HG02588 (cell line): Measurements from ENCODE around the gene ITFG1.
"Not testable (repeated sequence)": the region's sequence is repeated elsewhere in the genome, so short reads cannot be mapped to it uniquely, and the experiment has no call there.

Experiments
- ATAC-seq: cut with Tn5 transposase; IDR thresholded peaks from one replicate; pipeline ENCODE4 v1.9.1; 2021; ENCODE audit warnings: mild to moderate bottlenecking, moderate library complexity; ENCODE audit not compliant: unreplicated experiment

The ITFG1 gene

DNA sequence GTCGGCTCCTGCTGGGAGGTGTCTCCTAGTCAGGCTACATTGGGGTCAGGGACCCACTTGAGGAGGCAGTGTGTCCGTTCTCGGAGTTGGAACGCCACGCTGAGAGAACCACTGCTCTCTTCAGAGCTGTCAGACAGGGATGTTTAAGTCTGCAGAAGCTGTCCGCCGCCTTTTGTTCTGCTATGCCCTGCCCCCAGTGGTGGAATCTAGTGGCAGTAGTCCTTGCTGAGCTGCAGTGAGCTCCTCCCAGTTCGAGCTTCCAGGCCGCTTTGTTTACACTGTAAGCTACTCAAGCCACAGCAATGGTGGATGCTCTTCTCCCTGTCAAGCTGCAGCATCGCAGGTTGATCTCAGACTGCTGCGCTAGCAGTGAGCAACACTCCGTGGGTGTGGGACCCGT lies 36.0 kb downstream of the ITFG1 start:
- no peak for ATAC-seq

DNA sequence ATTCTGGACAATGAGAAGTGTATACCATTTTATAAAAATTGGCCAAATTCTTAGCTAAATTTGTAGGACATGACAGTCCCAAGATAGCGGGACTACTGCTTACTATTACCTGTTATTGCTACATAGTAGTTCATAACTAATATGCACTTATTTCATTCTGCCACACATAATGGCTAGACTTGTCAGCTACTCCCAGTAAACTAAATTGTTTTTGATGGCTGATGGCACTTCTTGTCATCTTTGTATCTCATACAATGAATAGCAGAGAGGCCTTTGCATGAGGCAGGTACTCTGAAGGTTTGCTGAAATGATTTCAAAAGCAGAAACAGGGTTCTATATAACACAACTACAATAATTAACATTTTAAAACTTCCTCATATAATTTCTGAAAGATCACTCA lies 44.0 kb downstream of the ITFG1 start:
- ATAC-seq, result no peak

DNA sequence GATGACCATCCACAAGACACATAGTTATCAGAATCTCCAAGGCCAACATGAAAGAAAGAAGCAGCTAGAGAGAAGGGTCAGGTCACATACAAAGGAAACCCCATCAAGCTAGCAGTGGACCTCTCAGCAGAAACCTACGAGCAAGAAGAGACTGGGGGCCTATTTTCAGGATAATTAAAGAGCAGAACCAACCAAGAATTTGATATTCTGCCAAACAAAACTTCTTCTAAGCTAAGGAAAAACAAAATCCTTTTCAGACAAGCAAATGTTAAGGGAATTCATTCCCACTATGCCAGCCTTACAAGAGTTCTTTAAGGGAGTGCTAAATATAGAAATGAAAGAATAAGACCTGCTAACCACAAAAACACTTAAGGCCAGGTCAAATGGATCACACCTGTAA lies 47.8 kb downstream of the ITFG1 start:
- ATAC-seq, result no peak

DNA sequence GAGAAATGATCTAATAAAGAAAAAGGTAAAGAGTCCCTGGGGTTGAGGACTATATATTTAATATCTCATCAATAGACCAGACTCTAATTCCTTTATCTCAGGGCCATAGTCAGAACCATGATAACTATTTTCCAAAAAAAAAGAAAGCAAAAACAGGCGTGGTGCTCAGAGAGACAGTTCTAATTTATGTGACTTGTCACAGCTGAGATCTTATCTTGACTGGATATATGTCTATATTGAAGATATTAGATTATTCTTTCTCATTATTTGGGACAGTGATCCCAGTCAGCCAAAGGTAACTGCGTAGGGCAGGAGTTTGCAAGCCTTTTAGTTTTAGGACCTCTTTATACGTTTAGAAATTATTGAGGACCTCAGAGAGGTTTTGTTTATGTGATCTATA lies 52.4 kb downstream of the ITFG1 start:
- ATAC-seq, result no peak

DNA sequence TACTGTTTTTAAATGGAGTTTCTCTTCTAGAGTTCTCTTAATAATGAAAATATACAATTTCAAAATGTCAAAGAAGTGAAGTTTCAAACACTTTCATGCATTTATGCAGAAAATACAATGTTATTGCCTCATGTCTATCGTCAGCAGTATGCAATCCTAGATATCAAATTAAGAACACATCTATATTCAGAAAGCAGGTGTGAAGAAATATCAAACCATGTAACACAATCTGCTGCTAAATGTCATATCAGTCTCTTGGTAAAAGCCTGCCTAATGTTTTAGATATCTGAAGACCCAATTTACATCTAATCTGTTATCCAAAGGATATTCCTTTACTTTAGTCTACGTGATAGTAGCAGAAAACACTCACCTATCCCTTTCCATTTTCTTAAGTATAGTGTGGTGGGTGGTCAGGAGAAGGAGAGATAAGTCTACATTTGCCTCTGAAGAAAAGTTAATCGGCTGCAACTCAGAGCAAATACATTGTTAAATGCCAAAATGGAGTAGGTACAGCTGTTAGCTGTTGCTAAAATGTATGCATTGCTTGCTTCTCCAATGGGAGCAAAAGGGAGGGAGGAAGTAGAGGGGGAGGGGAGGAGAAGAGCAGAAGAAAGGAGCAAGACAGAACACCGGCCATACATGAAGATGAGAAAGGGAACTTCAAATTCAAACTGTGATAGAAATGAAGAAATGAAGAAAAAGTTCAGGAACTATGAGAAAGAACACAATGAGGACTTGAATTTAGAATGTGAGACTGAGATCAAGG lies 64.9 kb downstream of the ITFG1 start:
- no peak for ATAC-seq

DNA sequence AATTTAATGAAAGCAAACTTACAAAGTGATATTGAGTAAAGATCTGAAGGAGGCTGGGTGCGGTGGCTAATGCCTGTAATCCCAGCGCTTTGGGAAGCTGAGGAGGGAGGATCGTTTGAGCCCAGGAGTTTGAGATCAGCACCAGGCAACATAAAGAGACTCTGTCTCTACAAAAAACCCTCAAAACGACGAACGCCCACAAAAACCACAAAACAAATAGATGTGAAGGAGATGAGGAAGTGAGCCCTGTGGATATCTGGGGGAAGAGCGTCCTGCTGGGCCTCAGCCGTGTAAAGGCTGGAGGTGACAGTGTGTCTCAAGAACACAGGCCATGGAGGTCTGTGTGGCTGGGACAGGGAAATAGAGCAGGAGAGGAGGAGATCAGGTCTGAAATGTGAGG lies 68.8 kb downstream of the ITFG1 start:
- ATAC-seq, result peak; percentile 88

DNA sequence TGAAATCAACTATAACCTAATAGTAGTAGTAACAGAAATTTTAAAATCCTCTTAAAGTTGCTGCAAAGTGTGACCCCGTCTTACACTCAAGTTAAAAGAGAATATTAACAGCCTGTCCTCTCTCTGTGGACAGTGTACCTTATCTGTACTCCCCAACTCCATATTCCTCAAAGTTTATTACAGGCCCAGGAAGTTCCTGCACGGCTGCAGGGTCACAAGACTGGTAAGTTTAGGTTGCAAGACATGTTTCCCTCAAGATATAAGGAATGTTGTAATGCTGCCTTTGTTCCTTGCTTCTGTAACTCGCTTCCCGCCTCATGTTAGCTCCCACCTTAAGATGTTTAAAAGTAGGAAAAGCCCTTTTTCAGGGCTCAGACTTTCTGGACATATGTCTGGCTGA lies 72.2 kb downstream of the ITFG1 start:
- ATAC-seq, result no peak

DNA sequence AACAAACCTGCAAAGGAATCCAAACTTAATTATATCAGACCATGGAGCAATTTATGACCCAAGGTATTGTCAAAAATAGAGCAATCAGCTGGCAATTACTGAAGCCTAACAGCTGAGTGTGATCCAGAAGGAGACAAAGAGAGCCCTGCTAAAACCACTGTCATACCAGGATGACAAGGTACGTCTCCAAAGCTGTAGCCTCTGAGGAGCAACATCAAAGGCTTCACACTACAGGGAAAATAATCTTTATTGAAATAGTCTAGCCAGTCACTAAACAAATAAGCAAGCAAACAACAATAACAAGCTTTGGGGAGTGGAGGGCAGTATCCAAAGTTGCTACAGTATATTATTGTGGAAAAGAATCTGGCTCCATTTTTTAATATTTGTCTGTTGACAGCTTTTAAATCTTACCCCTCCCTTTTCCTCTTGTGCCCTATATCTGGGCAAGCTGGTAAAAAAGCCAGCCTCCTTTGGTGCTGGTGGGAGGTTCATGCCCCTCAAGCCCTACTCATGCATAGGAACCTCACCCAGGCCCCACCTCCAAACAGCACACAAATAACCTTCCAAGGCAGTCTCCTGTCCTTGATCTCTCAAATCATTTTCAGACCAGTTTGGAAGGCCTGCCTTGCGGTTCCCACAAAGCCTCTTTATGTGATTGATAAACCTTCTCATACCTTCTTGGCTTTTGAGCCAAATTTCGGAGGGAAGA lies 73.7 kb downstream of the ITFG1 start:
- no peak for ATAC-seq

DNA sequence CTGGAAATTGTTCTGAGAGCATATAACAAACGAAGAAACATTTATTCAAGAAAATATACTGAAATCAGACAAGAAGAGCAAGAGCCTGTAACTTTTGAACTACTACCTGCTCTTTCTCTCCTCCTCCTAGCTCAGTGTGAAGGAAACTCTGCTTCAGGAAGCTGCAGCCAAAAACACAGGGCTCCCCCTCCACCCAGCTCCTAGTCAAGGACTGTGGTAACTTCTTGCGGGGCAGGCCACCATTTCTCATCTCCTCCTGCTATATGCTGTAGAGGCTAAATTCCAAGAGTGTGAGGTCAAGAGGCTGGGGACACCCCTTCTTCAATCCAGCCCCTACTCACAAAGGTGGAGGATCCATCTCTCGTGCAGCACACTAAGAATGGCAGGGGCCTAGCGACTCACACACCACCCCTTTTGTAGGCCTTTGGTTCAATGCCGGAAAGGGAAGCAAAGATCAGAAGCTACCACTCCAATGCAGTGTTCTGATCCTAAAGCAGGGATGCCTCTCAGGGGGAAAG lies 74.6 kb downstream of the ITFG1 start:
- no peak for ATAC-seq

DNA sequence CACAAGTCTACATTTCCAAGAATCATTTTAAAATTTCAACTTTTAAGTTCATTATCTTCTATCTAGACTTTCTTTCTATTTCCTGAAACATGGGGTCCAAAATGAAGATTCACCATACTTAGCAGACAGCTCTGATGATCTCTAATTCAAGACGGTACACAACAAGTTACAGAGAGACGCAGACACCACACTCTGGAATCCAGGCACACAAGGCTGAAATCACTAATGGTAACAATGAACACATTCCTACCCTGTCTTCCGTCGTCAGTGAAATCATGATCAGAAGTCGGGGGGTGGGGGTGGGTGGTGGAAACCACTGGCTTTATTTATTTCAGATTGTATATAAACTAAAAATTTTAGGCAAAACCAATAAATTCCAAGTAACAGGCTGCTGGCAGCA lies 78.5 kb downstream of the ITFG1 start:
- no peak for ATAC-seq

DNA sequence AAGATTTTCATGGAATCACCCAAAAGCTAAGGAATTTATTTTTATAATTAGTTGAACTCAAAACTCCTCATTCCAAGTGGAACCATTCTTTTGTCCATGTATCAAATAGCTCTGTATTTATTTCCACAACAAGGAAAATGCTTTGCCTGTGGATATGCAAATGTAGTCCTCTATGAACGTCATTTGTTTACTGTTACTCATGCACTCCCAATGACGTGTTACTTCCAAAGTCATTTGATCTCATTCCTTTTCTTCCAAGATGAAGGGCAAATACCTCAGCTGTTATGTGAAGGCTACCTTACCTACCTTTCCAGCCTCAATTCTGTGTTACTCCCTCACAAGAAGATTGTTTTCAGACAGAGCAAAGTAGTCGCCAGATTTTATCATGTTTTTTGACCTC lies 83.7 kb downstream of the ITFG1 start:
- ATAC-seq, result no peak

DNA sequence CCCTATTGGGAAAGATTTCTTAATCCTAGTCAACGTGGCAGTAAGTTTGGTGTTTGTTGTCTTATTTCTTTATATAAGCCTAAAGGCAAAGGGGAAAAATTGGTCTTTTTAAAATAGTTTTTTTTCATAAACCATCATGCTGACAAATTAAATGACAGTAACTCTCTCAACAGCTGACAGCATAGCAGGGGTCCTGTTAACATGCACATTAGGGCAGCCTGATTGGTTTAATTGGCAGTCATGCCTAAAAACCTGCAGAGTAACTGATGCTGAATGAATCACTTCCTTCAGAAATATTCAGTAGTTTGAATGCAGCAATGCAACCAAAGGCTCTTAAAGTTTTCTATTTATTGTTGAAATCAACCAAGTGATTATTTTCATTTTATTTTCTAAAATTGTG lies 85.4 kb downstream of the ITFG1 start:
- no peak for ATAC-seq

DNA sequence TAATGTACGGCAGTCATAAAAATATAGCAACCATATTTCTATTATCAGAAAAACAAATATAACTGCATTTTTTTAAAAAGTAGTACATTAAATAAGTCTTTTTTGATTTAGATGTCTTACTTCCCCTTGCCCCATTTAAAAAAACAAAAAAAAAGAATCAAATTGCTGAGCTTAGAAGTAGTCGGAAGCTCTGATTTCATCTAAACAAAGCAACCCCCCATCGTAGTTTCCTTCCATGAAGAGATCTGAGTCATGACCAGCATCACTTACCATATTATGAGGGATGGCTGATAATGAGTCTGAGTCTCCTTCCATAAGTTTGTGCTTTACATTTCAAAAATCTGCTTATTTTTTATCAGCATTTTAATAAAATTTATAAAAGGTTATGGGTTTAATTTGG lies 86.2 kb downstream of the ITFG1 start:
- no peak for ATAC-seq

DNA sequence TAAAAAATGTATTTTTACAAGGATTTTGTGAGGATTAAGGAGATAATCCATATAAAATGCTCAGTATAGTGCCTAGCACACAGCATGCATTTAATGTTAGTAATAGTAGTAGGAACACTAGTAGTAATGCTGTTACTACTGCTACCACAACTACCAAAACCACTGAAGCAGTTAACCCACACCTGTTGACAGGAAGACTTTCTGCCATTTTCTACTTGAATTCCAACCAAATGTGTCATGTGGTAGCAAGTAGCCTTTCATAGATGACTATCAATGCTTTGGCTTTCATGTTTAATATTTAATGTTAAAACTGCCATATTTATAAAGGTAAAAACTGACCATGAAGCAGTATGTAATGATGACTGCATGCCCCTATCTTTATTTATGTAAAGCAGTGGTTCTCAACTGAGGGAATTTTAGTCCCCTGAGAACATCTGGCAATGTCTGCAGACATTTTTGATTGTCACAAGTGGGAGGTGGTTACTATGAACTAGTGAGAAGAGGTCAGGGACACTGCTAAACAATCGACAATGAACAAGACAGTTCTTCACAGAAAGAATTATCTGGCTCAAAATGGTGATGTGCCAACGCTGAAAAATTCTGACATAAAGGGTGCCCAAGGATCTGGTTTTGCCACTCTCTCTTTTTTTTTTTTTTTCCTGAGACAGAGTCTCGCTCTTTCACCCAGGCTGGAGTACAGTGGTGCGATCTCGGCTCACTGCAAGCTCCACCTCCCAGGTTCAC lies 89.4 kb downstream of the ITFG1 start:
- ATAC-seq, result no peak

DNA sequence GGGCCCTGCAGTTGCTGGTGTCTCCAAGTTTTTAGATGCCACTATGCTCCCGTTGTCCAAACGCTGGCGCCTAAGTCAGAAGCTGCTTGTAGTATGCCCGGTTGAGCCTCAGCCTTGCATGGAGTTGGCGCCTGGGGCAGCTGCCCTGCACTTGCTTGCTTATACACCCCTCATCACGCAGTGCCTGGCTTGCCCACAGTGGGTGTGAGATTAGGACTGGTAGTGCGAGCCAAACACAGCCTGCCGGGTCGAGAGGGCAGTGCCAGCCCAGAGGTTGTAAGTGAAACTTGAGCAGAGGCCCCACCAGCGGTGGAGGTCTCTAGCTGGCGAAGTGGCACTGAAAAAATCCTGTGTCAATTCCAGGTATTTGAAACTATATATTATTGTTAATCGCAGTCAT lies 90.3 kb downstream of the ITFG1 start:
- no peak for ATAC-seq

DNA sequence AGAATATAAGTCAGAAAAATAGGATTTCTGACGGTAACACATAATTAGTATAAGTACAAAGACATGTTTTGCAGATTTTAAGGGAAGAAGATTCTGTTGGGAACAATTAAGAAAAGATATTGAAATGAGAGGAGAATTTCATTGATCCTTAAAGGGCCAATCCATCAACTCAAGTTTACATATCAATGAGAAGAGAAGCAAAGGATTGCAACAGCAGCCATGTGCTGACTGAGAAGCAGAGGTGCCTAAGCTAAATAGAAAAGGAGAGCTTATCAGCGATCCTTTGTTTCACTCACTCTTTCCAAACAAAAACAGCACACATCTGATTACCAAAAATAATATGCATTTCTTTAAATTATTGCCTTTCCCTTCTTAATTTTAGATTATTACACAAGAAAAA lies 94.6 kb downstream of the ITFG1 start:
- ATAC-seq, result no peak

DNA sequence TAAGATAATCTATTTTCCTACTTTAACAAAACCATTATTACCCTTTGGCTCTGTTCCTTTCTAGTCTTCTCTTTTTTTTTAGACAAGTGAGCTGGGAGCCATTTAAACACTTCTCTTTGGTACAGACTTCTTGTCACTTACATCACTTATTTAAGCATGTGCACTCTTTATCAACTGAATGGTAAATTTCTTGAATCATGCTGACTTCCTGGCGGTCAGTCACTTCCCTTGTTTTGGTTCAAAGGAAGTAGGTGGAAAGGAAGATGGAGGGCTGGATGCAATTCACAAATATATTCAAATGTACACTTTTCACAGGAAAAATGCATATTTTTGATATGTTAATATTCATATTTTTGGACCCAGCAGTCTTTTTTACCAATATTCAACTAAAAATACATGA lies 97.1 kb downstream of the ITFG1 start:
- no peak for ATAC-seq

DNA sequence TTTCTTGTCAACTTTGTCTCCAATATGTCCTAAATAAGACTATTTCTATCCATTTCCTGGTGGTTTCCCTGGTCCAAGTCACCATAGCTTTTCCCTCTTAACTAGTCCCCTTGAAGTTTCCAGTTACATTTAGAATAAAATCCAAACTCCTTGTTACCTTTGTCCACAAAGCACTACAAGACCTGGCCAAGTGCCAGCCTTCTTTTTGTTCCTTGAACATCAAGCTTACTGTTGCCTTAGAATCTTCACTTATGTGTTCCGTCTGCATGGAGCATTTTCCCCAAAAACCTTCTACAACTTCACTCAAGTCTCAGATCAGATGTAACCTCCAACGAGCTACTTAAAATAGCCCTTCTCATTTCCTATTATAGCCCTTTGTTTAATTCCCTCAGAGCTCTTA lies 101.4 kb downstream of the ITFG1 start:
- no peak for ATAC-seq

DNA sequence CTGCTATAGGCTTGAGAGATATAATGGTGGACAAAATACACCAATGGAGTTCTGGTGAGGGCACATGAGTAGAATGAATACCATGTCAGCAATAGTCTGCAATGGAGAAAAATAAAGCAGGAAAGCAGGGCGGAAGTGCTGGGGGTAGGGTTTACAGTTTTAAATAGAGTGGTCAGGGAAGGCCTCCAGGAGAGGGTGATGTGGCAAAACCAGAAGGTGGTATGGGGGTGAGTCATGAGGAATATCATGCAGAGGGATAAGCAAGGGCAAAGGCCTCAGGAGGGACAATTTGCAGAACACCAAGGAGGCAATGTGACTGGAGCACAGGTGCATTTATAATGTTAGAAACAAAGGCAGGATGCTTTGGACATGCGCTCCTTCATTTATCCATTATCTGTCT lies 102.0 kb downstream of the ITFG1 start:
- no peak for ATAC-seq

DNA sequence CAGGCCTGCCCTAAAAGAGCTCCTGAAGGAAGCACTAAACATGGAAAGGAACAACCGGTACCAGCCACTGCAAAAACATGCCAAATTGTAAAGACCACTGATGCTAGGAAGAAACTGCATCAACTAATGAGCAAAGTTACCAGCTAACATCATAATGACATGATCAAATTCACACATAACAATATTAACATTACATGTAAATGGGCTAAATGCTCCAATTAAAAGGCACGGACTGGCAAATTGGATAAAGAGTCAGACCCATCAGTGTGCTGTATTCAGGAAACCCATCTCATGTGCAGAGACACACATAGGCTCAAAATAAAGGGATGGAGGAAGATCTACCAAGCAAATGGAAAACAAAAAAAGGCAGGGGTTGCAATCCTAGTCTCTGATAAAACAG lies 111.8 kb downstream of the ITFG1 start:
- not testable (repeated sequence) for ATAC-seq

DNA sequence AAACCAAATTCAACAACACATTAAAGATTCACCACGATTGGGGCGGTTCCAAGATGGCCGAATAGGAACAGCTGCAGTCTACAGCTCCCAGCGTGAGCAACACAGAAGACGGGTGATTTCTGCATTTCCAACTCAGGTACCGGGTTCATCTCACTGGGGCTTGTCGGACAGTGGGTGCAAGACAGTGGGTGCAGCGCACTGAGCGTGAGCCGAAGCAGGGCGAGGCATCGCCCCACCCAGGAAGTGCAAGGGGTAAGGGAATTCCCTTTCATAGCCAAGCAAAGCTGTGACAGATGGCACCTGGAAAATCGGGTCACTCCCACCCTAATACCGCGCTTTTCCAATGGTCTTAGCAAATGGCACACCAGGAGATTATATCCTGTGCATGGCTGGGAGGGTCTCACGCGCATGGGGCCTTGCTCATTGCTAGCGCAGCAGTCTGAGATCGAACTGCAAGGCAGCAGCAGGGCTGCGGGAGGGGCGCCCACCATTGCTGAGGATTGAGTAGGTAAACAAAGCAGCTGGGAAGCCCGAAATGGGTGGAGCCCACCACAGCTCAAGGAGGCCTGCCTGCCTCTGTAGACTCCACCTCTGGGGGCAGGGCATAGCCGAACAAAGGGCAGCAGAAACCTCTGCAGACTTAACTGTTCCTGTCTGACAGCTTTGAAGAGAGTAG lies 113.7 kb downstream of the ITFG1 start:
- ATAC-seq, result not testable (repeated sequence)
